CD4-positive, alpha-beta T cell treated with Interleukin-6 for 4 hours (primary cell): ENCODE data around the gene B4GAT1.

Experiments
- DNase-seq: peaks from one replicate; pipeline ENCODE4 v3.0.0-alpha.2; 2020; ENCODE audit warnings: mixed read lengths

The B4GAT1 gene

DNA sequence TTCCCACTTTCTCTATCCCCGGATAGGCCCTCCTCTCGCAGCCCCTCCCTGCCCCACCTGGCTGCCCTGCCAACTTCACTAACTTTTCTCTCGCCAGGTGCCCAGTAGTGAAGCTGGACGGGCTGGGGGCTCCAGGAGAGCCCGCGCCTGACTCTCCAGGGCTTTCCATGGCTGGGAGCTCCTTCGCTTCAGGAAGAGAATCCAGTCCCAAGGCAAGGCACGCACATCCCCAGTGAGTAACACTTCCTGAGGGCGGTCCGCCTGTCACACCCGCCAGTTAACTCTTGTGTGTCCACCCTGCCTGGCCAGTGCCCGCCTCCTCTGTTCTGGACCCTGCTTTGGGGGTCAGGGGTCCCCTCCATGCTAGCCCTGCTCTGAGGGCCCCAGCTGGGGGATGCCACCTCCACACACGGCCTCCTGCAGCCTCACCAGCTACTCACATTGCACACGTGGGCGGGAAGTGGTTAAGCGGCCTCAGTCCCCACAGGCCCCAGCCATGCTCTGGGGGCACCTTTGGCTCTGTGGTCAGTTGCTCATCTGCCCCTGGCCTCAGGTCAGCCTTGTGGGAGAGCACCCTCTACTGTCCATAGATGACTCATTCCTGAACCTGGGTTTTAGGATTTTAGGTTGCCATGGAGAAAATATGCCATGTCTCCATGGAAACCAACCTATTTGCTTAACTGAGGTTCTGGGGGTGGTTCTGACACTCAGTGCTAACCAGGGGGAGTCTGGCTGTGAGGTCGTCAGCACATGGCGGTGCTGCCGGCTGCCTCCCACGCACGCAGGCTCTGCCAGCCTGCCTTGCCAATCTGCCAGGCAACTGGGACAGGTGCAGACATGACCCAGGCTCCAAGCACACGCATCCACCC lies 11.0 kb downstream of the B4GAT1 start, which contains the start of gene RIN1:
Gene RIN1 (minus strand): TSS at position 201 of the 869 bp plus-strand sequence. CDS start 32 bp downstream, at position 169.
- peak; percentile 40 for DNase-seq

DNA sequence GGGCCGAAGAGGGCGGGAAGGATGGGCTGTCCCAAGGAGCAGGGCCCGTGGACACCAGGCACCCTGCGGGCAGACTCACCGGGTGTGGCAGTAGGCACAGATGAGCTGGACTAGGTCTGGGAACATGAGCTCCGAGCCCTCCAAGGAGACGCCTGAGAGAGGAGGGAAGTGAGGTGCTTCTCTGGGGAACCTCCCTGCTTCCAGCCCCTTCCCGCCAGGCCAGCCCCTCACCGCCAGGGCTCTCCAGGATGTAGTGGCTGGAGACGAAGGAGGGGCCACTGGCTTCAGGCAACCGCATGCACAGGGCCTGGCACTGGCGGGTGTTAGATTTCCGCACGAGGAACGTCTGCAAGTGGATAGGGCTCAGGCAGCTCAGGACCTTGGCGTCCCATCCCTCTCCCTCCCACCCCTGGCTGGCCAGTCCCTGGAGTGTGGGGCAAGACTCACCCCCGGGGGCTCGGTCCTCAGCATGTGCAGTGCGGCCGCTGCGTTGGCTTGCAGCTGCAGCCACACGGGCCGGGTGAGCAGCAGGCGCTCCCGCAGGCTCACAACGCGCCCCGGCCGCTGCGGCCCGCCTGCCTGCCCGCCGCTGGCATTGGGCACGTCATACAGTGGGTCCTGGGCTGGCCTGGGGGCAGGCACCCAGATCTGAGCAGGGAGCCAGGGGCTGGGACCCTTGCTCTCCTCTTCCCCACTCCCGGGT lies 11.7 kb downstream of the B4GAT1 start:
- no peak for DNase-seq

DNA sequence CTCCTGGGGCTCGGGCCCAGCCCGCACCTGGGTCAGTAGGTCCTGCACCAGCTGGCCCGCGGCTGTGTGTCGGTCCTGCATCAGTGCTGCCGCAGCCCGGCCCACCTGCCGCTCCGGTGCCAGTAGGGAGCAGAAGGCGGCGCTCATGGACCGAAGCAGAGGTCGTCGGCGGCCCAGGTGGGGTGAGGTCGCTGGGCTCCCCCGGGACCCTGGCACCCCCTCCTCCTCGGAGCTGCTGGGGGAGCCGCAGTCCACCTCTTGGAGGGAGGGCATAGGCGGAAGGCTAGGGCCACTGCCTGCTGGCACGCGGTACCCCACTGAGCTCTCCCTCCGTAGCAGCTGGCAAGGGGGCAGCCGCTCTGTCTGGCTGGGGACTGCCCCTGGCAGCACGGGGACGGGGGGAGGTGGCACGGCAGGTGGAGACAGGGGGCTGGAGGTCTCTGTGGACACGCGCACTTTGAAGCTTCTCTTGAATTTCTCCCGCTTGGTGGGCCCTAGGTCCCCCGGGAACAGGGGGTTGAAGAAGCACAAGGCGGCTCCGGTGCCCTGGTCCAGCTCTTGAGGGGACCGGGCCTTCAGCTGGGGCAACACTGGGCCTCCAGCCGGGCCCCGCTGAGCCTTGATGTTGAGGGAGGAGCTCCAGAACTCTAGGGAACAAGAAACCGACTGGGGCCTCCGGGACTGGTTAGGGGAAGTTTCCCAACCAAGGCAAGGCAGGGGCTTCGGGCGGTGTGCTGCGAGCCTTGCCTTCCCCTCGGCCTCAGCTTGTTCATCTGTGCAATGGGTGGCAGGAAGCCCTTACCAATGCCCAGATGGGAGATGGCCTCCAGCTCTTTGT lies 12.6 kb downstream of the B4GAT1 start:
- DNase-seq = no peak

DNA sequence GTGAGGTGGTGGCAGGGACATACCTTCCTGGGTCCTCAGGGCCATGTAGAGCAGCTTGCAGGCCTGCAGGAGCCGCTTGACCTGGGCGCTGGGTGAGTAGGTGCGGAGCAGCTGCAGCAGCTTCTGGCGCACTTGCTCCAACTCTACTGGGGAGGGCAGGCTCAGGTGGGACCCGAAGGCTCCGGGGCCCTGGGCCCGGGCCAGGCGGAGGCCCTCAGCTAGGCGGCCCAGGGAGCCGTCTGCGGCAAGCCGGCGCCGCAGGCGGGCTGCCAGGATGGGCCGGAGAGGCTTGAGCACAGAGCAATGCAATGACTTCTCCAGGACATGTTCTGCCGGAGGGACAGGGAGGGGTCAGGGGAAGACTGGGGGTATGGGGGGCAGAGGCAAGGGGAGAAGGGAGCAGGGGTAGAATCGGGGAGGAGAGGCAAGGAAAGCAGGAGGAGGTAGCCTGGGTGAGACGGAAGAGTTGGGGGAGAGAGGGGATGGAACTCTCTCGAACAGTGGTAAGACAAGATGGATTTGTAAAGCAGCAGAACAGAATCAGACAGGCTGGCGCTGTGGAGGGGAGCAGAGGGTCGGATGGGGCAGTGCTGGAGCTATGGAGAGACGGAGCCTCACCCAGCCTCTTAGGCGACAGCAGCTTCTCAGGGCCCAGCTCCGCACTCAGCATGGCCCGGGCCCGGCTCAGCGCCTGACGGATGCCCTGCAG lies 13.4 kb downstream of the B4GAT1 start:
- no peak for DNase-seq

DNA sequence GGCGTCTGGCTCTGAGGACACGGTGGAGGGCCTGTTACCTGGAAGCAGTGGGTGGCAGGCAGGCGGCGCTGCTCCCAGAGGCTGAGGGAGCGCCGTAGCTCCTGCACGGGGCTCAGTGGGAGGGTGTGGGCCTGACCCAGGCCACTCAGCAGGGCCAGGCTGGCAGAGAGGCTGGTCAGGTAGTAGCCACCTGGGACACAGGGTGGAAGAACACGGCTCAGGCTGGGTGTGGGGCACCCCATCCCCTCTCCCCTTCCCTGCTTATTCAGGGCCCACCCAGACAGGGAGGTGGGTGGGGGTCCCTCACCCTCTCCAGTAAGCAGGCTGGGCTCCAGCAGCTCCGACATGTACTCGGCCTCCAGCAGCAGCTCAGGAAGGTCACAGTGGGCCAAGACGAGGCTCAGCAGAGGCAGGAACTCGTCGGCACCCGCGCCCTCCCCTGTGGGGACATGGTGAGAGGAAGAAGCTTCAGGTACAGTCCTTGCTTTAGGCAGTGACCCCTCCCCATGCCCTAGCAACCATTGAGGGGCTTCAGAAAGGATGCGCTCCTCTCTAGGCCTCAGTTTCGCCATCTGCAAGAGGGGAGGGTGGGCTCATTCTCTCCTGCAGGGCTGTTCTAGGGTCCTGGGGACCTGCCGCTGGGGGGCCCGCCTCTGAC lies 14.1 kb downstream of the B4GAT1 start:
- DNase-seq = no peak

DNA sequence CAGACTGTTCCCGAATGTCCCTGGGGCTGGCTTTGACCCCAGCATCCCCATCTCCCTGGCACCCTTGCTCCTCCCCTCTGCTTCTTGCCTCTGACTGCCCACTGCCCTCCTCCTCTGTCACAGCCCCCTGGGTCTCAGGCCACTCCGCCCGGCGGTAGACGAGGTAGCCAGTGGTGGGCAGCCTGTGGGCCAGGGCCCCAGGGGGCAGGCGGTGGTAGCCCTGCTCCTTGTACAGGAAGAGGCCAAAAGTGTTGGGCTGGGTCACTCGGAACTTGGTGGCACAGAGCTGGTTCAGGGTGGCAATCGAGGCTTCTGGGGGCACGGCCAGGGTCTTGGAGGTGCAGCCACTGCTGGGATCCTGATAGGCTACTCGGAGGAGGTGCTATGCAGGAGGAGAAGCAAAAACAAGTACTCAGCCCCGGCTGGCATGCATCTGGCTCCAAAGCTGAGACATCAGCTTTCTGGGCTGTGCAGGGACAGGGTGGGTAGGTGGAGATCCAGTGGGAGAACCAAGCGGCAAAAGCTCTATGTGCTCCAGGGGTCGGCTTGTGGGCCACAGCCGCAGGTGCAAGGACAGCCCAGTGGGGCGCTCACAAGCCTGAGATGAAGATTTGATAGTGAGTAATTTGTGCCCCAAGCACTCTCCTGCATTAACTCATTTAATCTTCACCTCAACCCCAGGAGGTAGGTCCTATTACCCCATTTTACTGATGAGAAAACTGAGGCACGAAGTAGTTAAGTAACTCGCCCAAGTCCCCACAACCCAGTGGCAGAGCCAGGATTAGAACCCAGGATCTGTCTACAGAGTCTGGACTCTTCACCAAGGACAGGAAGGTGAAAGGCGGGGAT lies 14.8 kb downstream of the B4GAT1 start:
- DNase-seq = no peak

DNA sequence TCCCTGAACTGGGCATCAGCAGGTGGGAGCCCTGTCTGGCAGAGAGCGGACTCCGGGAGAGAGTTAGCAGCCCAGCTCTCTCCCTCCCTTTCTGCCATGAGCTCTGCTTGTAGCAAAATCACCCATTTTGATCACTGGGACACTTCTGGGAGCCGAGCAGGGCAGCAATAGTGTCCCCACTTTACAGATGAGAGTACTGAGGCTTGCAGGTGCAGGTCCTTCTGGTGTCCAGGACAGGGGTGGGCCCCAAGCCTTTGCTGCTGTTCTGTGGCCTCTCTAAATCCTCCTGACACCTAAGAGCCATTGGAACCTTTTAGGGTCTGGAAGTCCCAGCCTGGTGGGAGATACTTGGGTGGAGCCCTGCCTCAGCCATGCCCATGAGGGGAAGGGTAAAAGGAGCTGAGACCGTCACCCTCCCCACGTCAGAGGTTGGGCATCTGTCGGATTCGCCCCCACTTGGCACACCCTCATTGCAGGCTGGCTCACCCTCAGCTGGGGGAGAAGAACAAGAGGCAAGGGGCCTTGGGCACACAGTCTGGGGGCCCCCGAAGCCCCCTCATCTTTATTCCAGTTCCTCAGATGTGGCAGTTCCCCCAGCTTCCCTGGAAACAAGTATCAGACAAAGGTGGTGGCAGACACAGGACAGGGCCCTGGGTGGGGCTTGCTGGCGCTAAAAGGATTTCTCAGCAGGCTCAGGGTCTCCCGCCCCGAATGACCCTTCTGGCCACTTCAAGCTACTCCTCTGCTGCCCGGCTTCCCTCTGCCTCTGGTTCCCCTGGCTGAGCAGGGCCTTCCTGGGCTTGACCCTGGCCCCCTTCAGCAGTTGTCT lies 15.7 kb downstream of the B4GAT1 start:
- no peak for DNase-seq

DNA sequence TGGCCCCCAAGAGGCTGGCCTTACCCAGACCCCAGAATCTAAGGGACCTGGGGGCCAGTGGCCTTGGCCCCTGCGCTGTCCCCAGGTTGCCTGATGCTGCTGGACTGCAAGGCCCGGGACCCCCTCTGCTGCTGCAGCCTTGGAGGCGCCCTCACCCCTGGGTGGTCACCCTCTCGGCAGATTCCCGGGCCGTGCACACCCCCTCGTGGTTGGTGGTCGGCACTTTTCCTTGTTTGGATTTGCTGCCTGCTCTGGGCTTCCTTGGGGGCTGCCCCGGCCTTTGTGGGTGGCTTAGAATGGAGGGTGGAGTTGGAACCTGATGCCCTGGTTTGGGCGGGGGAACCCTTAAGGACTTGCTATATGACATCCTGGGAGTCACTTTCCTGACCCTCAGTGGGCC lies 16.5 kb downstream of the B4GAT1 start:
- no peak for DNase-seq

DNA sequence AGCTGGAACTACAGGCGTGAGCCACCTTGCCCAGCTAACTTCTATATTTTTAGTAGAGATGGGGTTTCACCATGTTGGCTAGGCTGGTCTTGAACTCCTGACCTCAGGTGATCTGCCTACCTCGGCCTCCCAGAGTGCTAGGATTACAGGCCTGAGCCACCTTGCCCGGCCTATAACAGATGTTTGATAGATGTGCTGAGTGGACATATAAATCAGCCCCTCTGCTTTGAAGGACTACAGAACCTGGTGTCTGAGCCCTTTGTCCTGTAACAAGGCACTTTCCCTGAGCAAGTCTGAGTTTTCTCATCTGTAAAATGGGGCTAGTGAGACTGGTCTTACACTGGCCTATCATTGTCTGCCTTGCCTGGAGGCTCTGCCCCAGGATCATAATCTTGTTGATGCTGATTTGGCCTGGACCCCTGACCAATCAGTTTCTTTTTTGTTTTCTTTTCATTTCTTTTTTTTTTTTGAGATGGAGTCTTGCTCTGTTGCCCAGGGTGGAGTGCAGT lies 18.2 kb downstream of the B4GAT1 start:
- DNase-seq = no peak

DNA sequence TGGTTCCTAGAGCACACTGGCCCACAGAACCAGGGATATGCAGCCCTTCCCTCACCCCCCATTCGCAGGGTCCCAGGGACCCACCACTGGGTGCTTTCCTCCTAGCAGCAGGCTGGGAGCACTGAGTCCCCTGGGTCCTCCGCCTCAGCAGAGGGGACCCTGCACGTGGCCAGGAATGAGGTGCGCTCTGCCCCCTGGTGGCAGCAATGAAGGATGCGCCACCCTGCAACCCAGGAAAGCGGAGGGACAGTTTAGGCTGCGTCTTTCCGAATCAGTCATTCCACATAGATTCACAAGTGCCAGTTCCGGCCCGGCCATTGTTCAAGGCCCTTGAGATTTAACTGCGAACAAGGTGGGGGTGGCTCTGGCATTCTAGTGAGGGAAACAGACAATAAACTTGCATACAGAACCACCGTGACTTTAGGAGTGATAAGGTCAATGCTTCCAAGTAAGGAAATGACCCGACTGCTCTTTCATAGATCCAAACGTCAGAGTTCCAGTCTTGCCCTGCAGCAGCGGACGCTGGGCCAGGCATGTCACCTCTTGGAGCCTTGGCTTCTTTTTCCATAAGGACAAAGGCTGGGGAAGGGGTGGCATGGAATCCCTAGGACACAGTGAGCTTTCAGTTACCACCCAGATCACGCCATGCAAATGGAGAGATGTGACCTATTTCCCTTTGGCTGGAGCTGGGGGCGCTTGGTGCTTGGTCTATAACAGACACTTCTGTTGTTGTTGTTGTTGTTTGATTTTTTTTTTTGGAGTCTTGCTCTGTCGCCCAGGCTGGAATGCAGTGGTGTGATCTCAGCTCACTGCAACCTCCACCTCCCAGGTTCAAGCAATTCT lies 18.9 kb downstream of the B4GAT1 start:
- peak; percentile 88 for DNase-seq

DNA sequence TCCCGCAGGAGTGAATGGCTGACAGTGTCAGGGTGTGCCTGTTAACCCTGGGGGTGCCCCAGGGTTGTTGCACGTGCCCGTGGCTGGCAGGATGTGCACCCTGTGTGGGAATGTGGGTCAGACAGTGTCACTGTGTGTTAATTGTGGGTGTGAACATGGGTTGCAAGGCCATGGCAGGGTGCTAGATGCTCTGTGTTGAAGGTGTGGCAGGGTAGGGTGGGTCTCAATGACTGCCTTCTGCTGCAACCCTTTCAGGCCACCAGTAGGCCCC lies 19.5 kb downstream of the B4GAT1 start:
- DNase-seq = peak; percentile 23

DNA sequence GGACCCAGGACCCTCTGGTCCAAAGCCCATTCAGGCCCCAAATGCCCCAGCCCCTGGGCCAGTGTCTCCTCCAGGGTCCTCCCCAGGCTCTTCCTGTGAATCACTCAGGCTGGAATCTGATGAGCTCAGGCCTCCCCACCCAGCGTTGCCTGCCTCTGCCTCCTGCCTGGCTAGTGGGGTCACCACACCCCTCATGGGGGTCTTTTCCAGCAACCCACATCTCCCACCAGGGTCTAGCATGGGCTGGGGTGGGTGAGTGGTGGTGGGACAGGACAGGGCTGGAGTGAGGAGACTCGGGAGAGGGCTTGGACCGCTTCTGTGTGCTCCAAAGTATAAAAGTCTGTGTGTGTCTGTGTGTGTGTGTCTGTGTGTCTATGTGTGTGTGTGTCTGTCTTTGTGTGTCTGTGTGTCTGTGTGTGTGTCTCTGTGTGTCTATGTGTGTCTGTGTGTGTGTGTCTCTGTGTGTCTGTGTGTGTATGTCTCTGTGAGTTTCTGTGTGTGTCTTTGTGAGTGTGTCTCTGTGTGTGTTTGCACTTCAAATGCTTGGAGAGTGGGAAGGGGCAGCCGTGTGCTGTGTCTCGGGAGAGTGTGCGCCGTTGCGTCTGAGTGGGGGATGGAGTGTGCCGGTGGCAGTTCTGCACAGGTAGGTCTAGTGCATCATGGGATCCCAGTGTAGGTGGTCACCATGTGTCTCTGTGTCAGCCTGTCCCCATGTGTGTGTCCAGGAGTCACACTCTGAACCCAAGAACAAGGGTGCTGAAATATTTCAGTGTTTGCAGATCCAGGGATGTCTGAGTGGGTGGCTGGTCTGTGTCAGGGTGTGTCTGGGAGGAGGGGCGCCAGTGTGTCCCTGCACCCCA lies 20.0 kb downstream of the B4GAT1 start:
- DNase-seq = no peak

DNA sequence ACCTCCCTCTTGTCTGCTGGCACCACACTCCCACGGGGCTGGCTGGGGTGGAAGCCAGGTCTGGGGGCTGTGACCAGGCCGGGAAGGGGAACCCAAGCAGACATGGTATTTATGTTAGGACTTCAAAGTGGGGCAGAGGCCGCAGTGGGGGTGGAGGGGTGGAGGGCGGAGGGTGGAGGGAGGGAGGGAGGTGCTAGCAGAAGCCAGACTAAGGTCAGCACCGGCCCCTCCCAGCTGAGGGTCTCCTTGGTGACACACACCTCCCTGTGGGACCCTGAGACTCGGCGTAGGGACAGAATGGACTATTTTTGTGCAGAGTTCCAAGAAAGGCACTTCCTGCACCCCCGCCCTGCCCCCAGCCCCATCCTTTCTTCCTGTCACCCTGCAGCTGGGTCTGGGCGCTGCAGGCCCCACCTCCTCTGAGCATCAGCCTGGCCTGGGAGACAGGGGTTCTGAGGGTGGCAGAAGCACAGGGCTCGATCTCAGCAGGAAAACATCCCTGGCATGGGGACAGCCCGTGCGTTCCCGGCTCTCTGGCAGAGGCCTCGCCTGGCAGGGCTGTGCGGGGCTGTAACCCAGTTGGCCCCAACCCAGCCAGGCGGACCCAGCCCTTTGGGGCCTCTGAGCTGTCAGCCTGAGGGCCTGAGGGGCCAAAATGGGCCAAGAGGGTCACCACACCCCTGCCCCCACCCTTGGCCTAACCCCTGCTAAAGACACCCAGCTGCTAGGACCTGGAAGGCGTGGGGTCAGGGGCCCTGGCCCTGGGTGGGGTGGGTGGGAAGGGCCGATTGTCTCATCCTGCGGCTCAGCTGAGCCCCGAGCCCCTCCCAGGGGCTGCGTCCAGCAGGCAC lies 20.9 kb downstream of the B4GAT1 start:
- DNase-seq = peak; percentile 74

DNA sequence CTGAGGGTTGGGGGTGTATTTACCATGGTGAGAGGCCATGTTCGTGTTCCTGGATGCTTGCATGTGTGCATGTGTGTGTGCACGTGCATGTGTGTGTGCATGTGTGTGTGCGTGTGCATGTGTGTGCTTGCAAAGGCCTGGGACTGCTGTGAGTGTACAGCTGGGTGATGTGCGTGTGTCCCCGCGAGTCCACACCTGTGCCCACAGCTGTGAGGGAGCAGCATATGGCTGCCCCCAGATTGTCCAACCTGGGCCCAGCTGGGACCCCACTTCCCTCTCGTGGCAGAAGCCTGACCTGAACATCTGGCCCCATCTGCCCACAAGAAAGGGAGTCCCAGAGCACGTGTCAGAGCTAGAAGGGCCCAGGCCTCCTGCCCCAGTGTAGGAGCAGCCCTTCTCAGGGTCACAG lies 22.2 kb downstream of the B4GAT1 start:
- DNase-seq = no peak

DNA sequence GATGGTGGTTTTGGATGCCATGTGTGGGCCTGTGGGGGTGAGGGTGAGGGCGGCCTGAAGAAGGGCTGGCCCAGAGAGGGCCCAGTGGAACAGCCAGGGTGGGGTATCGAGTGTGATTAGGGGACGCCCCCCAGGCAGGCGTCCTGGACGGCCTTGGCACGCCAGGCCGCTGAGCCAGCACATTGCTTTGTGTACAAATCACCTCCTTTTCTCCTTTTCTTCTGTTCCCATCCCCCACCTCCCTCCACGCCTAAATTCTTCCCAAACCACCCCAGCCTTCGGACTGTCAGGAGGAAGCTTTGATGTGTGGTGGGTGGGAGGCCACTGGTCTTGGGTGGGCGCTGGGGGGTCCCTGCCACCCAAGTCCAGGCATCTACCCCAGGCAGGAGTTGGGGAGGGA lies 22.8 kb downstream of the B4GAT1 start:
- DNase-seq = no peak

DNA sequence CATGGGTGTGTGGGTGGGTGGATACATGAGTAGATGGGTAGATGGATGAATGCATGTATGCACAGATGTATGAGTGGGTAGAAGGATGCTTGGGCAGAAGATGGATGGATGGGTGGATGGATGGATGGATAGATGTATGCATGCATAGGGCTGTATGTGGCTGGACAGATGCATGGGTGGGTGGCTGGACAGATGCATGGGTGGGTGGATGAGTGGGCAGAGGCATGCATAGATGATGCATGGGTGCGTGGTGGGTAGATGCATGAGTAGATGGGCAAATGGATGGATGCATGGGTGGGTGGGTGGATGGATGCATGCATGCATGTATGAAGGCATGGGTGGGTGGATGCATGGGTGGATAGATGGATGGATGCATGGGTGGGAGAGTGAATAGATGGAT lies 23.7 kb downstream of the B4GAT1 start:
- DNase-seq = no peak
